SK-N-SH (cell line): ENCODE measurements around the gene TRAF7.

ENCODE experiments used
- CHD2 ChIP-seq: fragments of 150-350 bp; IDR thresholded peaks from 2 replicates; pipeline ENCODE4 v1.6.1; 2018; ENCODE audit warnings: low read length; ENCODE audit not compliant: partially characterized antibody
- CTCF ChIP-seq: fragments of 200-600 bp; sonication (generic); IDR thresholded peaks from 2 replicates; pipeline ENCODE4 v1.6.1; 2017; ENCODE audit warnings: antibody characterized with exemption, mild to moderate bottlenecking, moderate library complexity
- EP300 ChIP-seq, 2 experiments: IDR thresholded peaks; 2 replicates each; pipeline versions ENCODE4 v1.4.0 to v1.6.1; 2012; ENCODE audit warnings: borderline replicate concordance in 1 of 2, low read depth in 1 of 2, low read length in 1 of 2
- EZH2phosphoT487 ChIP-seq: fragments of 200-600 bp; sonication (generic); IDR thresholded peaks from 2 replicates; pipeline ENCODE4 v1.6.1; 2017; ENCODE audit warnings: low read depth, mixed run types, mild to moderate bottlenecking, antibody characterized with exemption, moderate library complexity, borderline replicate concordance
- NRF1 ChIP-seq: IDR thresholded peaks from 2 replicates; pipeline ENCODE4 v1.6.1; 2012; ENCODE audit warnings: low read depth, mild to moderate bottlenecking, low read length
- POLR2AphosphoS5 ChIP-seq: IDR thresholded peaks from 2 replicates; pipeline ENCODE4 v1.6.1; 2012; ENCODE audit warnings: low read depth, low read length
- RAD21 ChIP-seq: IDR thresholded peaks from 2 replicates; pipeline ENCODE4 v1.6.1; 2012; ENCODE audit warnings: mild to moderate bottlenecking, low read length
- TEAD4 ChIP-seq: IDR thresholded peaks from 2 replicates; pipeline ENCODE4 v1.4.0; 2012; ENCODE audit warnings: mild to moderate bottlenecking, borderline replicate concordance; ENCODE audit not compliant: insufficient read depth

- TF ChIP-seq TEAD4 (no peak), CTCF (no peak), NRF1 (no peak), EP300 (IDR thresholded peaks at IDR 0.05; ENCODE audit: borderline replicate concordance in 1 of 2, low read depth in 1 of 2, low read length in 1 of 2) (no peak), POLR2AphosphoS5 (no peak), RAD21 (no peak), EZH2phosphoT487 (no peak), CHD2 (no peak)
These were observed 30.9 kb downstream of the TRAF7 start for GRCh38 chr16:2186505-2186904.
